Measurements from ENCODE around the gene SULF2.

SULF2 gene

DNA sequence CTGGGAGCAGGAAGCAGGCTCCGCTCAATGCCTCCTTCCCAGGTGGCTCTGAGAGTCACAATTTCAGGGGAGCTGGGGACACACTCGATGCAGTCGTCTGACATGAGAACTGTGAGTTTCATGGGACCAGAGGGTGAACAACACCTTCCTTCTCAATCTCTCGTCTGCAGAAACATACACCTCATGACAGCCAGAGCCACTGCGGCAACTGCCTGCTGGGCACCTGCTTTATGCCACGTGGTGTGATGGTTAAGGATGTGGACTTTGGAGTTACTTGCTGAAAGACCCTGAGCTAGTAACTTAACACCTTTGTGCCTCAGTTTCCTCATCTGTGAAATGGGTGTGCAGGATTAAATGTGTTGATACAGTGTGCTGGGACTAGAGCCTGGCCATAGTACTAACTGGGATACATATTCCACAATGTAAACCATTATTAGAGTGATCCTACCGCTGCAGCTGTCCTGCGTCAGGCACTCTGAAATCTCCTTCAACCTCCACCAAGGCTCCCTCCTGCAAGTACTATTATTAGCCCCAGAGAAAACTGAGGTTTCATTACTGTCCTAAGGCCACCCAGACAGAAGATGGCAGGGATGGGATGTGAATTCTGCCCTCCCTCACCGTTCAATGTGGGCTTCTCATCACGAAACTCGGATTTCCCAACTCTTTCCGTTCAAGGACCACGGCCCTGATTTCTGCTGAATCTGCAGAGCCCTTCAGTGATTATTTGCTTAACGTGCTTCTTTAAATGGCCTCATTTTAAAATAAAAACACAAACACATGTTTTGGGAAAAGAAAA lies 24.4 kb downstream of the SULF2 start:
- TF ChIP-seq, protein P1, sequence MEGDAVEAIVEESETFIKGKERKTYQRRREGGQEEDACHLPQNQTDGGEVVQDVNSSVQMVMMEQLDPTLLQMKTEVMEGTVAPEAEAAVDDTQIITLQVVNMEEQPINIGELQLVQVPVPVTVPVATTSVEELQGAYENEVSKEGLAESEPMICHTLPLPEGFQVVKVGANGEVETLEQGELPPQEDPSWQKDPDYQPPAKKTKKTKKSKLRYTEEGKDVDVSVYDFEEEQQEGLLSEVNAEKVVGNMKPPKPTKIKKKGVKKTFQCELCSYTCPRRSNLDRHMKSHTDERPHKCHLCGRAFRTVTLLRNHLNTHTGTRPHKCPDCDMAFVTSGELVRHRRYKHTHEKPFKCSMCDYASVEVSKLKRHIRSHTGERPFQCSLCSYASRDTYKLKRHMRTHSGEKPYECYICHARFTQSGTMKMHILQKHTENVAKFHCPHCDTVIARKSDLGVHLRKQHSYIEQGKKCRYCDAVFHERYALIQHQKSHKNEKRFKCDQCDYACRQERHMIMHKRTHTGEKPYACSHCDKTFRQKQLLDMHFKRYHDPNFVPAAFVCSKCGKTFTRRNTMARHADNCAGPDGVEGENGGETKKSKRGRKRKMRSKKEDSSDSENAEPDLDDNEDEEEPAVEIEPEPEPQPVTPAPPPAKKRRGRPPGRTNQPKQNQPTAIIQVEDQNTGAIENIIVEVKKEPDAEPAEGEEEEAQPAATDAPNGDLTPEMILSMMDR (IDR thresholded peaks at IDR 0.05; ENCODE audit: insufficient read depth, low read depth, low read length, missing control alignments), result no peak
- no peak overlapping the region for H3K4me3 ChIP-seq (ENCODE audit: low read length)
- DNase-seq (ENCODE audit: low read depth), result no peak

GRCh38 chr20:47758517-47759450 lies 26.5 kb downstream of the SULF2 start:
- no peak overlapping the region for H3K4me3 ChIP-seq (ENCODE audit: low read length)
- no peak for DNase-seq (ENCODE audit: low read depth)
- TF ChIP-seq, protein P1 (IDR thresholded peaks at IDR 0.05; ENCODE audit: insufficient read depth, low read depth, low read length, missing control alignments), result no peak

DNA sequence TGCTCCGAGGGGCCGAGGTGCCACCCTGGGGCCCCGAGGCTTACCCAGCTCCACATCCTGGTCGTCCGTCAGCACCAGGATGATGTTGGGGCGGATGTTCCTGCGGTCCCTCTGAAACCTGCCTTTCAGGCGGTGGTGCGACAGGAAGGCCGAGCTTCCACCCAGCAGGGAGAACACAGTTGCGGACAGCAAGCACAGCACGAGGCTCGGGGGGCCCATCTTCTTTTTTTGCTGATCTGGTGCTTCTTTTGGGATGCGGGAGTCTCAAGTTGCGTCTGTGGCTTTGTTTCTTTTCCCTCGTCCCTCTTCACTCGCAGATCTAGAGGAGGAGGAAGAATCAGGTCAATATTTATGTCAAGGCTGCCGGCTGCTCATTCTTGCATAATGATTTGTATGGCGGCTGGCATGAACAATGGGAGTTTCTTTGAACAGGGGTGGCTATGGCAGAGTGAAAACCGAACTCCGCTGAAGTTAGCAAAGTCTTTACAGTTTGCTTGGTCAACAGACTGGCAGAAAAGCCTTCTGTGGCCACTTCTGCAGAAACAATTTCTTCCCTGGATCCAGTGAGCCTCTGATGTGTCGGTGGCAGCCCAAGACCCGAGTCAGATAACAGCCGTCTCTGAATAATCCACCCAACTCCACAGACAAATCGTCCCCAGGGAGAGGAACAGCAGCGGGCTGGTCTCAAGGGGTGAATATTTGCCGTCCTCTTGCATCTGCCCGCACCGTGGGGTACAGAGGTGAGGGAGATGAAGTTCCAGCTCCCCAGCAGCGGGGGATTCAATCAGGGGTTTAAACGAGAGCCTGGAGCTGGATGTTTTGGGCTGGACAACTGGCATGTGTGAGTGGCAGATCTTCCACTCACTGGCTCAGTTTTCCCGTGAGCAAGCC lies 27.9 kb downstream of the SULF2 start:
- DNase-seq (ENCODE audit: low read depth), result no peak
- TF ChIP-seq, protein P1 (IDR thresholded peaks at IDR 0.05; ENCODE audit: insufficient read depth, low read depth, low read length, missing control alignments), result no peak
- no peak overlapping the region for H3K4me3 ChIP-seq (ENCODE audit: low read length)

DNA sequence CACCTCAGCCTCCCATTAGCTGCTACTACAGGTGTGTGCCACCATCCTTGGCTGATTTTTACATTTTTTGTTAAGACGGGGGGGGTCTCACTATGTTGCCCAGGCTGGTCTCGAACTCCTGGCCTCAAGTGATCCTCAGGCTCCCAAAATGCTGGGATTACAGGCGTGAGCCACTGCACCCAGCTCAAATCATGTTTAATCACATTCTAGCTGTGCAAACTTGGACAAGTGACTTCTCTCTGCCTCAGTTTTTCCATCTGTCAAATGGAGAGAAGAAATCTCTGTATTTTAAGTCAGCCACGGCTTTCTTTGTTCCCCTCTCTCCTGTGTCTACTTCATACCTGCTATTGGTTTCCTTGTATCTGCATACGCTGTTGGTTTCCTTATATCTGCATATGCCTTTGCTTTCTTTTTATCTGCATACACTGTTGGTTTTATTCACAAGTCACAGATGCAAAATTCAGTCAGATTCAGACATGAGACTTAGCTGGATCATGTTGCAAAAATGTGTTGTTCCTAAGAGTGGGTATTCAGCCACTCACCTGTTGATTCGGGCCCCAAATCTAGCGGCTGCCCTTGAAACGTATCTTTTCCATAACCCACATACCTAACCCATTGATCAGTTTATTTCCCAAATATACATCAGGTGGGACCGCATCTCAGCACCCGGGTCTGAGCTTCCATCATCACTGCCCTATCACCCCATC lies 30.2 kb downstream of the SULF2 start:
- DNase-seq (ENCODE audit: low read depth), result no peak
- H3K4me3 ChIP-seq (ENCODE audit: low read length), result no peak overlapping the region
- TF ChIP-seq, protein P1 (IDR thresholded peaks at IDR 0.05; ENCODE audit: insufficient read depth, low read depth, low read length, missing control alignments), result no peak

- no peak for DNase-seq (ENCODE audit: low read depth)
- H3K4me3 ChIP-seq (ENCODE audit: low read length), result no peak overlapping the region
These were observed 30.9 kb downstream of the SULF2 start for GRCh38 chr20:47754388-47754715.

More at GRCh38 chr20:47754388-47754715, 30.9 kb downstream of the SULF2 start:
- TF ChIP-seq, protein P1 (IDR thresholded peaks at IDR 0.05; ENCODE audit: insufficient read depth, low read depth, low read length, missing control alignments), result no peak

All from epithelial cell of esophagus (primary cell).